ENCODE data around the gene UBAC2.

DNA sequence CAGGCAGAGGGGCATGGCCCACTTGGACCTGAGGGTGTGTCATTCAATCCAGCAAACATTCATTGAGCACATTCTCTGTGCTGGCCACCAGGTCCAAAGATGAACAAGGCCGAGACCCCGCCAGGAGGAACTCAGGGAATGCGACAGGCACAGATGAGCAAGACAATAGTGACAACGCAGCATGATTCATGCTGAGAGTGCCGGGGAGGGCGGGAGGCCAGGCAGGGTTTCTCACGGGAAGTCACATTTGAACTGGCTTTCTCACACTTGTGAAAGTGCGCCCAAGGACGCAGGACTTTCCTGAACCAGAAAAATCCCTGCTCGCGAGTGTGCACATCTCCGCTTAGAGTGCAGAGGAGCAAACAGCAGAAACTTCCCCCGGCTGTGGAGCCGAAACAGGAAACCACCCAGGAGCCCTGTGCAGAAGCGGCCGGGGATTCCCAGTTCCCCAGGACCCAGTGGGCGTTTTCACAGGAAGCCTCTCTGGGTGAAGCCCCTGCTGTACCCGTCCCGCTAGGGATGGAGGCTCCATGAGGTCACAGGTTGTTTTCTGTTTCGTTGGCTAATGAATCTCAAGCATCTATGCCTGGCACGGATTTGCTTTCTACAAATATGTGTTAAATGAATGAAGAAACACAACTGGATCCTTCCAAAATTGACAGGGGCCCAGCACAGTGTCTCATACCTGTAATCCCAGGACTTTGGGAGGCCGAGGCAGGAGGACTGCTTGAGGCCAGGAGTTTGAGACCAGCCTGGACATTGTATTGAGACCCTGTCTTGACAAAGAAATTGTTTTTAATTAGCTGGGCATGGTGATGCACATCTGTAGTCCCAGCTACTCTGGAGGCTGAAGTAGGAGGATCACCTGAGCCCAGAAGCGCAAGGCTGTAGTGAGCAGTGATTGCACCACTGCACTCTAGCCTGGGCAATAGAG is 232.2 kb downstream of the UBAC2 start:
- TF ChIP-seq, protein P1, sequence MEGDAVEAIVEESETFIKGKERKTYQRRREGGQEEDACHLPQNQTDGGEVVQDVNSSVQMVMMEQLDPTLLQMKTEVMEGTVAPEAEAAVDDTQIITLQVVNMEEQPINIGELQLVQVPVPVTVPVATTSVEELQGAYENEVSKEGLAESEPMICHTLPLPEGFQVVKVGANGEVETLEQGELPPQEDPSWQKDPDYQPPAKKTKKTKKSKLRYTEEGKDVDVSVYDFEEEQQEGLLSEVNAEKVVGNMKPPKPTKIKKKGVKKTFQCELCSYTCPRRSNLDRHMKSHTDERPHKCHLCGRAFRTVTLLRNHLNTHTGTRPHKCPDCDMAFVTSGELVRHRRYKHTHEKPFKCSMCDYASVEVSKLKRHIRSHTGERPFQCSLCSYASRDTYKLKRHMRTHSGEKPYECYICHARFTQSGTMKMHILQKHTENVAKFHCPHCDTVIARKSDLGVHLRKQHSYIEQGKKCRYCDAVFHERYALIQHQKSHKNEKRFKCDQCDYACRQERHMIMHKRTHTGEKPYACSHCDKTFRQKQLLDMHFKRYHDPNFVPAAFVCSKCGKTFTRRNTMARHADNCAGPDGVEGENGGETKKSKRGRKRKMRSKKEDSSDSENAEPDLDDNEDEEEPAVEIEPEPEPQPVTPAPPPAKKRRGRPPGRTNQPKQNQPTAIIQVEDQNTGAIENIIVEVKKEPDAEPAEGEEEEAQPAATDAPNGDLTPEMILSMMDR (IDR thresholded peaks at IDR 0.05; ENCODE audit: poor library complexity): no peak
- TF ChIP-seq EZH2 (IDR thresholded peaks at IDR 0.05; ENCODE audit: borderline replicate concordance) (no peak), EZH2phosphoT487 (IDR thresholded peaks at IDR 0.05; ENCODE audit: low read depth, severe bottlenecking, unreplicated experiment) (no peak)

Data from hepatocyte (in vitro differentiated cells).